Measurements from ENCODE around the gene GOT2.

DNA sequence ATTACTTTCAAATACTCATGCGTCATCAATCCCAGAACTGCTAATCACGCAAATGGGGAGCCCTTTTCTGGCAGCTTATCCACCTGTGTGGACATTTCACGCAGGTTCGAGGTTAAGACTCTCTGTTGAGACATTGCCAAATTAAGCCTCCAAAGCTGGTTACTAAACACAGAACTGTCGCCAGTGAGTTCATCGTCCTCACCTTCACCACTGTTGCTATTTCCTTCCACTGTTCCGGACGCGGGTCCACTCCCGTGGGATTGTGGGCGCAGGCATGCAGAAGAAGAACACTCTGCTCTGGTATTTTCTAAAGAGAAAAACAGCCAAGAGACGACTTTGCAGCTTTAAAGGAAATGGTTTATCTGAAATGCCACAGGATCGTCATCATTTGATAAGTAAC lies 16.1 kb downstream of the GOT2 start:
- TF ChIP-seq, protein P1, sequence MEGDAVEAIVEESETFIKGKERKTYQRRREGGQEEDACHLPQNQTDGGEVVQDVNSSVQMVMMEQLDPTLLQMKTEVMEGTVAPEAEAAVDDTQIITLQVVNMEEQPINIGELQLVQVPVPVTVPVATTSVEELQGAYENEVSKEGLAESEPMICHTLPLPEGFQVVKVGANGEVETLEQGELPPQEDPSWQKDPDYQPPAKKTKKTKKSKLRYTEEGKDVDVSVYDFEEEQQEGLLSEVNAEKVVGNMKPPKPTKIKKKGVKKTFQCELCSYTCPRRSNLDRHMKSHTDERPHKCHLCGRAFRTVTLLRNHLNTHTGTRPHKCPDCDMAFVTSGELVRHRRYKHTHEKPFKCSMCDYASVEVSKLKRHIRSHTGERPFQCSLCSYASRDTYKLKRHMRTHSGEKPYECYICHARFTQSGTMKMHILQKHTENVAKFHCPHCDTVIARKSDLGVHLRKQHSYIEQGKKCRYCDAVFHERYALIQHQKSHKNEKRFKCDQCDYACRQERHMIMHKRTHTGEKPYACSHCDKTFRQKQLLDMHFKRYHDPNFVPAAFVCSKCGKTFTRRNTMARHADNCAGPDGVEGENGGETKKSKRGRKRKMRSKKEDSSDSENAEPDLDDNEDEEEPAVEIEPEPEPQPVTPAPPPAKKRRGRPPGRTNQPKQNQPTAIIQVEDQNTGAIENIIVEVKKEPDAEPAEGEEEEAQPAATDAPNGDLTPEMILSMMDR (conservative IDR thresholded peaks at IDR 0.05), result no peak
- TF ChIP-seq ZFX (IDR thresholded peaks at IDR 0.05), result no peak
